ENCODE data around the gene FKBP14.
A peak's percentile ranks its signal among the peaks of the same experiment; 100 is the strongest.

The FKBP14 gene

GRCh38 chr7:30026229-30027064 is at the start of gene FKBP14:
TSS of gene FKBP14 (minus strand) at chr7:30026702. CDS start at chr7:30026508, 194 bp downstream.
- peak; percentile 100 for DNase-seq (ENCODE audit: low read depth)
- TF ChIP-seq CTCF (IDR thresholded peaks at IDR 0.05; ENCODE audit: insufficient read depth, low read depth, low read length, missing control alignments) = no peak

GRCh38 chr7:30074422-30075030 is 48.0 kb upstream of the FKBP14 start:
- no peak overlapping the region for H3K4me3 ChIP-seq (ENCODE audit: low read length)
- DNase-seq (ENCODE audit: low read depth) = peak; percentile 68
- peak; percentile 51 for TF ChIP-seq CTCF (IDR thresholded peaks at IDR 0.05; ENCODE audit: insufficient read depth, low read depth, low read length, missing control alignments)

More at GRCh38 chr7:30026229-30027064, at the start of gene FKBP14:
- H3K4me3 ChIP-seq (ENCODE audit: low read length) = peak within 1 kb of the TSS; percentile 90

DNA sequence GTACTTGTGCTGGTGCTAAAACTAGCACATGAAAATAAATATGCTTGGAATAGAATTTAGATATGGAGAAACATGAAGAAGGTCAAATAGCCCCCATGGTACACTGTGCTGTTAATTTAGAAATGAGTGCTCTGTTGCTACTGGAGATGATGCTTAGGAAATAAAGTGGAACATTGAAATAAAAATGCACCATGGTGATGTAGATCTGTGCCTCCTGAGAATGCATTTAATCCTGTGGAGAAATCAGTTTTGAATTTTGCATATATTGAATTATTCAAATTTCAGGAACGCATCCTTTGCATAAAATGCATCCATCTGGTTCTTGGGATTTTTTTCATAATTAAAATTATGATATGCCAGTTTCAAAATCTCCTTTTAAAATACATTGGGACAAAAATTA is 46.2 kb upstream of the FKBP14 start:
- TF ChIP-seq CTCF (IDR thresholded peaks at IDR 0.05; ENCODE audit: insufficient read depth, low read depth, low read length, missing control alignments) = no peak
- no peak for DNase-seq (ENCODE audit: low read depth)

DNA sequence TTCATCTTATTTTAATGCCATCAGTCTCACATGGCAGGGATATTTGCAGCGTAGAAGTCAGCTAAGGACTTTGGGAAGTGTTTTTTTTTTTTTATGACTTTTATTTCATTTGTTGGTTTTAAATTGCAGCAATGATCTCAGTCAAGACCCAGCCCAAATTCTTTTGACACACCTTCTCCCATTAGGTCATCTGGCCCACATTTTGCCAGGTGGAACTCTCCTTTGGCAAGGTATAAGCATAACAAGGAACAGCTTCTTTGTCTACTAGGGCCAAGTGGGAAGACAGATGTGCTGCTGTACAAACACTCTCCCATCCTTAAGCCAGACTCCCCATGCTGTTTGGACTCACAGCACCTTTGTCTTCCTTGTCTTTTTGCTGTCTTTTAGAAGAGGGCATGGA is 43.5 kb upstream of the FKBP14 start:
- DNase-seq (ENCODE audit: low read depth) = peak; percentile 37
- no peak for TF ChIP-seq CTCF (IDR thresholded peaks at IDR 0.05; ENCODE audit: insufficient read depth, low read depth, low read length, missing control alignments)
- H3K4me3 ChIP-seq (ENCODE audit: low read length) = no peak overlapping the region

More for the DNA sequence above, 46.2 kb upstream of the FKBP14 start:
- no peak overlapping the region for H3K4me3 ChIP-seq (ENCODE audit: low read length)

- DNase-seq (ENCODE audit: low read depth) = peak; percentile 16
- TF ChIP-seq CTCF (IDR thresholded peaks at IDR 0.05; ENCODE audit: insufficient read depth, low read depth, low read length, missing control alignments) = no peak
- no peak overlapping the region for H3K4me3 ChIP-seq (ENCODE audit: low read length)
Observed at GRCh38 chr7:30069096-30069867, 42.8 kb upstream of the FKBP14 start.

GRCh38 chr7:30068117-30068516 is 41.6 kb upstream of the FKBP14 start:
- TF ChIP-seq CTCF (IDR thresholded peaks at IDR 0.05; ENCODE audit: insufficient read depth, low read depth, low read length, missing control alignments) = no peak
- peak; percentile 74 for DNase-seq (ENCODE audit: low read depth)
- H3K4me3 ChIP-seq (ENCODE audit: low read length) = no peak overlapping the region
